ENCODE results near the gene HS6ST1. TPM values are rescaled to one million over a fixed set of nuclear protein-coding genes. Genes with fewer than 3 reads are reported as not detected.

Gene HS6ST1
- total RNA-seq, 1 donor from 2014 or later, result 35.2 TPM

GRCh38 chr2:128303095-128303791 is 15.4 kb downstream of the HS6ST1 start:
- no peak for ATAC-seq
- intact Hi-C loops (cut with micrococcal nuclease), result no loop called here
- DNase-seq, result peak; percentile 17

GRCh38 chr2:128302744-128303067 is 16.0 kb downstream of the HS6ST1 start:
- intact Hi-C loops (cut with micrococcal nuclease), result no loop called here
- no peak for ATAC-seq
- DNase-seq, result peak; percentile 16

DNA sequence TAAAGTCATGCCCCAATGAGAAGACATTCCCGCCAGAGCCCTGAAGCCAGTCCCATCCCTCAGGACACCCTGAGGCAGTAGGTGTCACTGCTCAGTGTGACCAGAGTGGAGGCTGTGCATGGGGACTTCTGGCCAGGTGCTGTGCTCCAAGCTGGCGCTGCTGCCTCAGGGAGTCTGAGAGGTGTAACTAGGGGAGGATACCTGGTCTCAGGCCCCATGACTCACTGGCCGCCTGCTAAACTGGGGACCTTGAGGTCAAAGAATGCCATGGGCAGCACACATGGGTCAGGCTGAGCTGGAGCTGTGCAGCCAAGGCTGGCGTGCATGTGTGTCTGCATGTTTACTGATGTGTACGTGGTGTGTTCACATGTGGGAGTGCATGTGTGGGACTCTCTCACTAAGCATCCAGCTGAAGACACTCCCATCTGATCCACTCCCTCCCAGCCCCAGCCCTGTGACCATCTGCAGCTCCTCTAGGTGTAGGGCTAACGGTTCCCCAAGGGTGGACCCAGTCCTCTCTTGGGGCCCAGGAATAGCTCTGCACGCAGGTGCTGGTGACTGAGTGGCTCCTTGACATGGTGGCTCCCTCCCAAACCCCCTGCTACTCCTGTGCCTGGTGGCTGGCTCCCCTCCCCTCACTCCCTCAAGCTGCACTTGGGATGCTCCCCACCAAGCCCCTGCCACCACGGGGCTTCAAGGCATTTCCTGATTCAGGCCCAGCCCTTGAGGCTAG is 16.5 kb downstream of the HS6ST1 start:
- intact Hi-C loops (cut with micrococcal nuclease), result no loop called here
- DNase-seq (peak; percentile 15), ATAC-seq (no peak)

DNA sequence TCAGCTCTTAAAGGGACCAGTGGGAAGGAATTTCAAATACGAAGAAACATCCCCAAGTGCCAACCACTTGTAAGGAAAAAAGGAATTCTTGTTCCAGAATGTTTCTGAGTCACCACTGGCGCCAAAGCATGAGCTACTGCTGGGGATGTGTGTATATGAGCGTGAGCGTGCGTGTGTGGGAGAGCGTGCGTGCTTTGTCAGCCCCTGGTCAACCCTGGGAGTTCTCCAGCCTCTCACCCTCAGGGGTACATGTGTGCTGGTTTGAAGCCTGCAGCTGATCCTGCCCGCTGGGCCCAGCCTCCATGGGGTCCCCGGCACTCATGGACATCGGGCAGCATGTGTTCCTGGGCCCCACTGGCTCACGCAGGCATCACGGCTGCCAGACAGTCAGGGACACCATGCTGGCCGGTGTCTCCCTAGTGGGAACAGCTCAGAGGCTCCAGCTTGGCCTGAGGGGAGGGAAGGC is 17.1 kb downstream of the HS6ST1 start:
- no peak for ATAC-seq
- intact Hi-C loops (cut with micrococcal nuclease), result no loop called here
- DNase-seq, result peak; percentile 31

GRCh38 chr2:128301021-128301420 is 17.6 kb downstream of the HS6ST1 start:
- intact Hi-C loops (cut with micrococcal nuclease), result no loop called here
- DNase-seq (peak; percentile 27), ATAC-seq (no peak)

DNA sequence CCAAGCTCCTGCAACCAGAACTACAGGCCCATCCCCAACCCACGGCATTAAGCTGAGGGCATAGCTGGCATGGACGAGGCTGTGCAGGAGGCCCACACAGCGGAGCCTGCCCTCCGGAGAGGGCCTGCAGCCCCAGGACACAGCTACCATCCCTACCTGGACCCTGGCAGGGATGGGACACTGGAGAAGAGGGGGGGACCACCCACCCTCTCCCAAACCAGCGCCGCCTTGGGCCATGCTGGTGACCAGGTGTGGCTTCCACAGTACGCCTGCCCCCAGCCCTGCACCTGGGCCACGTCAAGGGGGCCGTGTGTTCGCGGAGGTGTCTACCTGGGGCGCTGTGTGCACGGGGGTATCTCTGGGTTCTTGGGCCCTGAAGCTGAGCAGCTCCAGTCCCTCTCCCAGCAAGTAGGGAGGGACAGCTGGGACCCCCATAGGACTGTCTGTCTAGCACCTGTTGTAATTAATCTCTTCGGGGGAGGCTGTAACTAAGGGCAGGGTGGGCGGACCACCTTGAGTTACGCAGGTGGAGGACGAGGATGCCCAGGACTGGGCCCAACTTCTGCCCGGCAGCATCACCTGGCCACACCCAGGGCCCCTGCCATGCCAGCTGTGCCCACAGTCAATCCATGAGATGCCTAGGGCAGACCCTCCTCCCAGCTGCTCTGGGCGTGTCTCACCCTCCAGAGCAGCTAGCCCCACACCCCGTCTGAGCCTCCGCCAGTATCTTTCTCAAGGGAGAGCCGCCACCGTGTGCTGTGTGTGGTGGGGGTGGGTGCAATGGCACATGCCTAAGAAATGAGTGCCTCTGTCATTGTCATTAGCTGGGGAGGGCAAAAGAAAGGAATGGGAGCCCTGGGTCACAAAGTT is 18.3 kb downstream of the HS6ST1 start:
- intact Hi-C loops (cut with micrococcal nuclease), result no loop called here
- ATAC-seq (no peak), DNase-seq (peak; percentile 18)

- ATAC-seq (no peak), DNase-seq (peak; percentile 21)
- intact Hi-C loops (cut with micrococcal nuclease), result no loop called here
These were observed 19.0 kb downstream of the HS6ST1 start for GRCh38 chr2:128299628-128300027.

DNA sequence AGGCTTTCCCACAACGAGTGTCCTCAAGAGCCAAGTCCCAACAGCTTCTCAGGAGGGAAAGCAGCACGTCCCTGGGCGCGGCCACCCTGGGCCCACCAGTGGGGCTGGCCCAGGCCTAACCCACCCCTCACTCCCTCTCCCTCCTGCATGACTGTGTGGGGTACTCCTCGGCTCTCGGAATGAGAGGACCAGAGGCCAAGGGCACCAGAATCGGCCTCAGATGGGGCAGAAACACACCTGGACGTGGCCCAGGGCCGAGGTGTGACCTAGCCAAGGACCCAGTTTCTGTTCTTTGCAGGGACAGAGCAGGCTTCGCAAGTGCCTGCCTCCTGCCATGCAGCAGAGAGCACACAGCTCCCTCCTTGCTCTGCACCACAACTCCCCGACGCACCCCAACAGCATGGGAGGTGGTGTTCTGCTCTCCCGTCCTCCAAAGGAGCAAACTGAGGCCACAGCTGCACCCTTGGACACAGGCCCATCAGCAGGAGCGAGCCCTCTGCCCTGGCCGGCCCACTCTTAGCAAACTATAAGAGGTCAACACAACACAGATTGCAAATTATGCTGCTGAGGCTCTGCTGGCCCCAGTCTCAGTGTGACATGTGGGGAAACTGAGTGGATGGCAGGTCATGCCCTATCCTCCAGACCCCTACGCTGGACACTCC is 19.7 kb downstream of the HS6ST1 start:
- intact Hi-C loops (cut with micrococcal nuclease), result no loop called here
- ATAC-seq (no peak), DNase-seq (peak; percentile 17)

DNA sequence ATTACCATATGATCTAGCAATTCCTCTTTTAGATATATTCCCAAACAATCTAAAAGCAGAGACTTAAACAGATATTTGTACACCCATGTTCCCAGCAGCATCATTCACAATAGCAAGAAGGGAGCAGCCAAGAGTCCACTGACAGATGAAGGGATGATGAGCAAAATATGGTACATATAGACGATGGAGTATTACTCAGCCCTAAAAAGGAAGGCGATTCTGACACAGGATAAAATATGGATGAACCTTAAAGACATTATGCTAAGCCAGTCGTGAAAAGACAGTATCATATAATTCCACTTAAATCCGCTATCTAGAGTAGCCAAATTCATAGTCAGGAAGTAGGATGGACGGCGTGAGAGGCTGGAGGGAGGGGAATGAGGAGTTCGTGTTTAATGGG is 20.4 kb downstream of the HS6ST1 start:
- no peak for ATAC-seq
- no peak for DNase-seq
- intact Hi-C loops (cut with micrococcal nuclease), result no loop called here

DNA sequence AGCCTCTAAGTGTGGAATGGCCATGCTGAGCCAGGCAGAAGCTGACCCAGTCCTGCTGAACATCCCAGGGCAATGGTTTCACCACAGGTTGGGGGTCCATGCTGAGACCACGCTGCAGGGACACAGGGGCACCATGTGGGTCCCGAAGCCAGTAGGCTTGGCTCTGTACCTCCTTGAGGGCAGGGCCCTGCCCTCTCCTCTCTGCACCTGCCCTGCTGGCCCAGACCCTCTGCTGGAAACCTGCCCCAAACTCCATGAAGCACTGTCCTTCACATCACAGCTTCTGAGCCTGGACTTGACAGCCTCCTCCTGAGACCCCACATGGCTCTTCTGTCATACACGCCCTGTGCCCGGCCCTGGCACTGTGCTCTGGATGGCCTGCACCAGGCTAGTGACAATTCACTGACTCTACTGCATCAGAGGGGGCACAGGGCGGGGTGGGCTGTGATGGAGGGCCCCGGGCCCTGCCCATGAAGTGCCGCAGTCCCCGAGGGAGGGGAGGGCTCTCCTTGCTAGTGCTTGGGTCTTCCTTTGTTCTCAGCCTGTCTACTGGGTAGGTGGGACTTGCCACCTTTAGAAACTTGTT is 24.7 kb downstream of the HS6ST1 start:
- intact Hi-C loops (cut with micrococcal nuclease), result no loop called here
- ATAC-seq (no peak), DNase-seq (peak; percentile 29)

DNA sequence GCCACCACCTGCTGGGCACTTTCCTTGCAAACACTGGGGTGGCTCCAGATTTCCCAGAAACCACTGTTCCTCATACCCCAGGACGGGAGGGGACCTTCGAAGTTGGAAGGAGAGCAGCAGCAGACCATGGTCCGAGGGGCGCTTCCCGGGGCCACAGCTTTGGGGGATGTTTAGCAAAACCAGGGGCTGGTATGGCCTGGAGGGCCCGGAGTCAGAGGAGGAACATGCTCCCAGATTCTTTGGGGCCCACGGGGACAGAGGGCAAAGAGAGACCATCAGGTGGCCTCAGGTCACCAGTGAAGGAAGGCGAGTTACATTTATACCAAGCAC is 25.3 kb downstream of the HS6ST1 start:
- no peak for ATAC-seq
- DNase-seq, result peak; percentile 9
- intact Hi-C loops (cut with micrococcal nuclease), result no loop called here

GRCh38 chr2:128292599-128293425 is 25.9 kb downstream of the HS6ST1 start:
- peak; percentile 66 for ATAC-seq
- DNase-seq, result peak; percentile 52
- intact Hi-C loops (cut with micrococcal nuclease), result no loop called here

DNA sequence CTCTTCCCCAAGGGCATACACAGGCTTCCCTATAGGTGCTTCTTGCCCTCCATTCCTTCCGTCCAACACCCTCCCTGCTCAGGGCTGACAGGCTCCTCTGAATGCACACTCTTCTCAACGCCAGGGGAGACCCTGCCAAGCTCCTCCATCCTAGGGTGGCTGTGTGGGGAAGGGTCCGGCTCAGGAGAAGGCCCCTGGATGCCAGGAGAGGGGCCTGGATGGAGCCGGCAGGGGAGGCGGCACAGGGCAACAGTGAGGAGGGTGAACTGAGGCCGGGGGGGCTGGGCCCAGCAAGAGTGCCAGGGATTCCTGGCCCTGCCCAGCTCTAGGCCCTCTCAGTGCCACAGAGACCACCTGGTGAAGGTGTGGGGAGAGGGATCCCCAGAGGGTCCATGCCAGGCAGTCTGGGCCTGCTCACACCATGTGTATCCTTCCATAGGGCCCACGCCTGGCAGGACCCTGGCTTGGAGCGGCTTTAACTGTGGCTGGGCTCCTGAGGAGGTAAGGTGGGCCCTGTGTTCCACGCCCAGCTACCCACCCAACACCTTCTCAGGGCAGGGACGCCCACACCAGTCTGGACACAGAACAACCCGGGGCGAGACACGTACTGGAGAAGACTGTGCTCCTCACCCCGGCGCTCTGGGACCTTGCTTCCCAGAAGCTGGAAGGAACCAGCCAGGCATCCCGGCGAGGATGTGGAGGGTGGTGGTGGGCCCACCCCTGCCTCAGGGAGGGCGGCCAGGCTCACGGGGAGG is 26.6 kb downstream of the HS6ST1 start:
- intact Hi-C loops (cut with micrococcal nuclease), result no loop called here

GRCh38 chr2:128291161-128291843 is 27.4 kb downstream of the HS6ST1 start:
- intact Hi-C loops (cut with micrococcal nuclease), result no loop called here
- ATAC-seq (no peak), DNase-seq (peak; percentile 29)

More for the DNA sequence above, 26.6 kb downstream of the HS6ST1 start:
- ATAC-seq (no peak), DNase-seq (peak; percentile 12)

- no peak for DNase-seq
- no peak for ATAC-seq
- intact Hi-C loops (cut with micrococcal nuclease), result no loop called here
These were observed 28.3 kb downstream of the HS6ST1 start for GRCh38 chr2:128290356-128290755.

- ATAC-seq (no peak), DNase-seq (peak; percentile 24)
- intact Hi-C loops (cut with micrococcal nuclease), result no loop called here
These were observed 29.2 kb downstream of the HS6ST1 start for GRCh38 chr2:128289439-128289838.

DNA sequence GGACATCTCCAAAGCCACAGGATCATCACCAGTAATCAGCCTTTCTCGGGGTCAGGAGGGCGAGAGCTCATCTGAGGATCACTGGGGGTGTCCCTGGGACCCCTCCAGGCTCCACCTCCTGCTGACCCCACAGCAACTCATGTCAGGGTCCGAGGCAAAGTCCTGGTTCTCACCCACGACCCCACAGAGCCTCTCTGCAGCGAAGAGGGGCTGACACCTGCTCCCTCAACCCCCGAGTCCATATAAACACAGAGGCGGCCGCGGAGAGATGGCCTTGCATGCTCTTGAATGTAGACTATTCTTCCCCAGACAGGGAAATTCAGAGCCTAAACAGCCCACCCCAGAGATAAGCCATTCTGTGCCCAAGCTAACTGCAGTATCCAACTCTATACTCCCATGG is 29.9 kb downstream of the HS6ST1 start:
- ATAC-seq, result no peak
- intact Hi-C loops (cut with micrococcal nuclease), result no loop called here
- peak; percentile 9 for DNase-seq
